ENCODE results near the gene UTS2R. TPM values are rescaled to one million over a fixed set of nuclear protein-coding genes. Genes with fewer than 3 reads are reported as not detected.

Gene UTS2R
- polyA plus RNA-seq, 1 experiment = not detected

DNA sequence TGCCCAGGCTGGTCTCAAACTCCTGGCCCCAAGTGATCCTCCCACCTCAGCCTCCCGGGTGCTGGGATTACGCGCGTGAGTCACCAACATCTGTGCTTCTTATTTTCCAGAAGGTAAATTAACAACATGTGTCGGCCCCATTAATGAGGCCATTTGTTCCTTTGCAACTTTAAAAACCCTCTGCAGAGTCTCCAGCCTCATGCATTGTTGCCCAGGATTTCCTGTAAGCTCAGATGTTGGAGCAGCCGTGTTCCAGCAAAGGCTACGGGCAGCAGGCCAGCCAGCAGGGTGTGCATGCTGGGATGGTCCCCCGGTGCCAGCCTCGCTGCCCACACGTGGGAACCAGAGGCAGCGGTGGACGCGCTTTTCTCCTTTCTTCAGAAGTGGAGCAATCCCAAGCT, 27.5 kb downstream of the UTS2R start:
- H3K4me3 ChIP-seq (ENCODE audit: low read depth, low read length) = no peak overlapping the region
- H3K27me3 ChIP-seq (ENCODE audit: control insufficient read depth, insufficient read depth, low read length) = no peaks in the 10 kb centered on the region
- DNase-seq (ENCODE audit: low read depth, low spot score) = no peak
- no peak overlapping the region for H3K27ac ChIP-seq (ENCODE audit: low read depth, low read length)
- POLR2A ChIA-PET = interaction anchor here (0.7 kb wide), 1 partner anchor 98 kb away, joined by 3 read pairs; no protein-coding TSS in a partner anchor
- TF ChIP-seq, protein P1, sequence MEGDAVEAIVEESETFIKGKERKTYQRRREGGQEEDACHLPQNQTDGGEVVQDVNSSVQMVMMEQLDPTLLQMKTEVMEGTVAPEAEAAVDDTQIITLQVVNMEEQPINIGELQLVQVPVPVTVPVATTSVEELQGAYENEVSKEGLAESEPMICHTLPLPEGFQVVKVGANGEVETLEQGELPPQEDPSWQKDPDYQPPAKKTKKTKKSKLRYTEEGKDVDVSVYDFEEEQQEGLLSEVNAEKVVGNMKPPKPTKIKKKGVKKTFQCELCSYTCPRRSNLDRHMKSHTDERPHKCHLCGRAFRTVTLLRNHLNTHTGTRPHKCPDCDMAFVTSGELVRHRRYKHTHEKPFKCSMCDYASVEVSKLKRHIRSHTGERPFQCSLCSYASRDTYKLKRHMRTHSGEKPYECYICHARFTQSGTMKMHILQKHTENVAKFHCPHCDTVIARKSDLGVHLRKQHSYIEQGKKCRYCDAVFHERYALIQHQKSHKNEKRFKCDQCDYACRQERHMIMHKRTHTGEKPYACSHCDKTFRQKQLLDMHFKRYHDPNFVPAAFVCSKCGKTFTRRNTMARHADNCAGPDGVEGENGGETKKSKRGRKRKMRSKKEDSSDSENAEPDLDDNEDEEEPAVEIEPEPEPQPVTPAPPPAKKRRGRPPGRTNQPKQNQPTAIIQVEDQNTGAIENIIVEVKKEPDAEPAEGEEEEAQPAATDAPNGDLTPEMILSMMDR (IDR thresholded peaks at IDR 0.05; ENCODE audit: low read depth, low read length) = no peak
- CTCF ChIA-PET = interaction anchor here (0.6 kb wide), 1 partner anchor 95 kb away, joined by 3 read pairs; no protein-coding TSS in a partner anchor
- no peaks in the 10 kb centered on the region; the same call in 1 of the 2 replicates for H3K9me3 ChIP-seq (ENCODE audit: control insufficient read depth, insufficient read depth, low read length)

DNA sequence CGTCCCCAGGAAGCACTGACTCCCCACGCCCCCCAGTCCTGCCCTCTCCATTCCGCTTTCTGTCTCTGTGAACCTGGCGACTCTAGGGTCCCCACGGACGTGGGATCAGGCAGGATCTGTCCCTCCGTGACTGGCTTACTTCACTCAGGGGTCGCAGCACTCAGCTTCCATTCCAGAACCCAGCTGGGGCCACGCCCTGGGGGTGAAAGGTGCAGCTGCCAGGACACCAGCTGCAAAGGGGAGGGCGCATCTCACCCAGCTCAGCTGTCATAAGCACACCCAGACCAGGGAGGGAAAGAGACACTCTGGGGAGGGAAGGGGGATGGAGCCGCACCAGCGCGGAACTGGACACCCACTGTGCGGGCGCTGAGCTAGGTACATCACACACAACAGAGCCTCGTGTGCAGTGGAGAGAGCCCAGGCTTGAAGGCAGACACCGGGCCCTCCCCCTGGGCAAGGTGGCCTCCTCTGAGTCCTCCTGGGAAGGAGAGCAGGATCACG, 28.1 kb downstream of the UTS2R start:
- H3K4me3 ChIP-seq (ENCODE audit: low read depth, low read length) = no peak overlapping the region
- TF ChIP-seq, protein P1 (IDR thresholded peaks at IDR 0.05; ENCODE audit: low read depth, low read length) = no peak
- H3K27ac ChIP-seq (ENCODE audit: low read depth, low read length) = no peak overlapping the region
- H3K27me3 ChIP-seq (ENCODE audit: control insufficient read depth, insufficient read depth, low read length) = no peaks in the 10 kb centered on the region
- ChIA-PET POLR2A (interaction anchor here (0.7 kb wide), 1 partner anchor 99 kb away, joined by 3 read pairs; no protein-coding TSS in a partner anchor), CTCF (interaction anchor here (0.6 kb wide), 1 partner anchor 95 kb away, joined by 3 read pairs; no protein-coding TSS in a partner anchor)
- no peak for DNase-seq (ENCODE audit: low read depth, low spot score)
- H3K9me3 ChIP-seq (ENCODE audit: control insufficient read depth, insufficient read depth, low read length) = no peaks in the 10 kb centered on the region; the same call in 1 of the 2 replicates

DNA sequence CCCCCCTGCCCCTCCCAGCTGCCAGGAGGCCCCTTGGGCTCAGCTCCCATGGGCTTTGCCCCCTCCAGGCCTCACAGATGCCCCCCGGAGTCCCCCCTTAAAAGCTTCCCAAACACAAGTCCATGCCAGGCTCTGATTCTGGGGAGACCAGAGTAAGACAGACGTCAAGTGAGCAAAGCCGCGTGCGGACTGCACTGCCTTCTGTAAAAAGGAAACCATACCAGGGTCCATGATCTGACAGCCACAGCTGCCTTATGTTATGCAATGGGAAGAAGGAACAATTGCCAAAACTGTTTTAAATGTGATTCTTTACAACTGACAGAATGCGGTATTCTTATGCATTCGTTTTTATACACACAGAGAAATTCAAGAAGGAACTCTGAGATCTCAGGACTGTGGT, 28.6 kb downstream of the UTS2R start:
- H3K27ac ChIP-seq (ENCODE audit: low read depth, low read length) = no peak overlapping the region
- TF ChIP-seq, protein P1 (IDR thresholded peaks at IDR 0.05; ENCODE audit: low read depth, low read length) = no peak
- ChIA-PET CTCF (no interaction called here), POLR2A (no interaction called here)
- H3K27me3 ChIP-seq (ENCODE audit: control insufficient read depth, insufficient read depth, low read length) = no peaks in the 10 kb centered on the region
- DNase-seq (ENCODE audit: low read depth, low spot score) = no peak
- H3K9me3 ChIP-seq (ENCODE audit: control insufficient read depth, insufficient read depth, low read length) = no peaks in the 10 kb centered on the region; the same call in 1 of the 2 replicates
- H3K4me3 ChIP-seq (ENCODE audit: low read depth, low read length) = no peak overlapping the region

DNA sequence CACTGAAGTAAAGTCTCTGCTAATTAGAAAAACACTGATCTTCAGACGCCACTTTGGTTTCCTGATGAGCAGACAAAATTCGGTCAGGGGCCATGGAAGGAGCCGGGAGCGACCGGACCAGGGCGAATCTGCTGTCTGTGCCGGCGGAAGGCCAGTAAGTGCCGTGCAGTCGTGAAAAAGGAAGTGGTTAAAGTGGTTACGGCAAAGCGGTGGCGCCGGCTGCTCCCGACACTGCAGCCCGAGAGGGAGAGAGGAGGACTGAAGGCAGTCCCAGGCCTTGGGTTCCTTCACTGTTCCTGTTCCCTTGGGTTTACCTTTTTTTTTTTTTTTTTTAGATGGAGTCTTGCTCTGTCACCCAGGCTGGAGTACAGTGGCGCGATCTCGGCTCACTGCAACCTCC, 29.3 kb downstream of the UTS2R start:
- CTCF ChIA-PET = no interaction called here
- DNase-seq (ENCODE audit: low read depth, low spot score) = no peak
- POLR2A ChIA-PET = no interaction called here
- Histone ChIP-seq H3K27me3 (ENCODE audit: control insufficient read depth, insufficient read depth, low read length) (no peaks in the 10 kb centered on the region), H3K9me3 (ENCODE audit: control insufficient read depth, insufficient read depth, low read length) (no peaks in the 10 kb centered on the region; the same call in 1 of the 2 replicates), H3K27ac (ENCODE audit: low read depth, low read length) (no peak overlapping the region), H3K4me3 (ENCODE audit: low read depth, low read length) (no peak overlapping the region)
- TF ChIP-seq, protein P1 (IDR thresholded peaks at IDR 0.05; ENCODE audit: low read depth, low read length) = no peak

DNA sequence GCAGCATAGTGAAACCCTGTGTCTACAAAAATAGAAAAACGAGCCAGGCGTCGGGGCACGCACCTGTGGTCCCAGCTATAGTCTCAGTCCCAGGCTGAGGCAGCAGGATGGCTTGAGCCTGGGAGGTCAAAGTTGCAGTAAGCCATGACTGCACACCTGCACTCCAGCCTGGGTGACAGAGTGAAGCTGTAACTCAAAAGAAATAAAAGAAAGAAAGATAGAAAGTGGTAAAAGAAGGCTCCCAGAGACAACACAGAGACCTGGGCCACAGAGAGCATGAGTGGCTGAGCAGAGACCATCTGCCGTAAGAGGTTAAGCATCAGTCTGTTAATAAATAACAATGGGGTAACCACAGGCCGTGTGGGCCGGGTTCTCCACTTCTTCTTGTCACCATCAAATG, 31.3 kb downstream of the UTS2R start:
- no peak overlapping the region for H3K27ac ChIP-seq (ENCODE audit: low read depth, low read length)
- no peaks in the 10 kb centered on the region for H3K27me3 ChIP-seq (ENCODE audit: control insufficient read depth, insufficient read depth, low read length)
- ChIA-PET CTCF (no interaction called here), POLR2A (no interaction called here)
- no peaks in the 10 kb centered on the region; the same call in 1 of the 2 replicates for H3K9me3 ChIP-seq (ENCODE audit: control insufficient read depth, insufficient read depth, low read length)
- DNase-seq (ENCODE audit: low read depth, low spot score) = no peak
- TF ChIP-seq, protein P1 (IDR thresholded peaks at IDR 0.05; ENCODE audit: low read depth, low read length) = no peak
- no peak overlapping the region for H3K4me3 ChIP-seq (ENCODE audit: low read depth, low read length)
